ENCODE data around the gene SEC62. TPM values are rescaled to one million over a fixed set of nuclear protein-coding genes. Genes with fewer than 3 reads are reported as not detected.

The SEC62 gene
- total and polyA plus RNA-seq, 2 of the 4 experiments (the other 2 are of a cell fraction): 33.2 to 36.6 TPM

DNA sequence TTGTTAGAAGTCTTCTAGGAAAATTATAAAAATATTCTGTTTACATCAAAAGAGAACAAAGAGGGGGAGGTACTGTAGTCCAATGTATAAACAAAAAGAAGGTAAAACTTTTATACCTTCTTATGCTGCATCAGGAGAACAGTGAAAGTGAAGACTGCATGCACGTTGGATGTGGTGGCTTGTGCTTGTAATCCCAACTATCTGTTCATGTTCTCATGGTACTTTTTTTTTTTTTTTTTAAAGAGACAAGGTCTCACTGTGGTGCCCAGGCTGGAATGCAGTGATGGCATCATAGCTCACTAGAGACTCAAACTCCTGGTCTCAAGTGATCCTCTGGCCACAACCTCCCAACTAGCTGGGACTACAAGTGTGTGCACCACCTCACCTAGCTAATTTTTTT is 4.2 kb downstream of the SEC62 start:
- no peak for ATAC-seq (ENCODE audit: low read depth)
- H3K4me3 ChIP-seq (ENCODE audit: insufficient read depth, low read depth, low read length): no peak overlapping the region
- no peak overlapping the region for H3K14ac ChIP-seq (replicated peaks; ENCODE audit: low read depth, low read length)
- no TSS peak for BruUV-seq (replicated peaks)
- intact Hi-C loops (cut with micrococcal nuclease) (no loop called here), dilution Hi-C loops (cut with HindIII; ENCODE audit: low sequenced_read_pairs, unreplicated experiment) (no loop called here), in situ Hi-C loops (cut with MboI; ENCODE audit: low sequenced_read_pairs) (no loop called here)
- peaks cover 7% of the 10 kb centered on the region; the same call in 1 of the 2 replicates for H3K9me1 ChIP-seq (ENCODE audit: insufficient read depth, low read length)
- no peak overlapping the region for H3K56ac ChIP-seq (ENCODE audit: extremely low read depth, insufficient read depth, low read length)
- H2BK120ac ChIP-seq (ENCODE audit: low read depth, low read length): no peak overlapping the region
- CTCF ChIA-PET: no interaction called here
- no peaks in the 10 kb centered on the region for H3K9me3 ChIP-seq (ENCODE audit: control insufficient read depth, insufficient read depth, low read length)
- no peak overlapping the region for H2BK20ac ChIP-seq (ENCODE audit: low read depth, low read length)
- no peak overlapping the region for H2AFZ ChIP-seq (replicated peaks; ENCODE audit: low read length, poor library complexity)
- no peak for DNase-seq
- H2BK15ac ChIP-seq (ENCODE audit: low read depth, low read length): no peak overlapping the region
- no peak overlapping the region for H2AK9ac ChIP-seq (replicated peaks; ENCODE audit: low read depth, low read length, poor library complexity)
- peaks cover 52% of the 10 kb centered on the region for H4K20me1 ChIP-seq (ENCODE audit: insufficient read depth, low read length)
- POLR2A ChIA-PET (ENCODE audit: unreplicated experiment): interaction anchor here (0.7 kb wide), 1 partner anchor 16 kb away, joined by 7 read pairs; no protein-coding TSS in a partner anchor
- no peak overlapping the region for H3K4me2 ChIP-seq (ENCODE audit: low read depth, low read length)
- peaks cover 5% of the 10 kb centered on the region for H3K36me3 ChIP-seq (ENCODE audit: control insufficient read depth, insufficient read depth, low read length)
- H3K79me1 ChIP-seq (ENCODE audit: low read depth in 1 of 2, low read length in 2 of 2): peaks cover 3 to 59% of the 10 kb centered on the region in 2 experiments; a peak in 2 of 4 replicates
- TF ChIP-seq SMC3 (IDR thresholded peaks at IDR 0.05; ENCODE audit: low read depth, low read length): no peak
- TF ChIP-seq BHLHE40 (IDR thresholded peaks at IDR 0.05; ENCODE audit: low read depth, low read length): no peak
- no peak for TF ChIP-seq MXI1 (IDR thresholded peaks at IDR 0.05; ENCODE audit: borderline replicate concordance, low read depth, low read length)
- no peak for TF ChIP-seq CEBPB (IDR thresholded peaks at IDR 0.05; ENCODE audit: low read depth, low read length)
- no peak for TF ChIP-seq CTCF (conservative IDR thresholded peaks at IDR 0.05; ENCODE audit: low read depth, low read length)
- no peak for TF ChIP-seq POLR2A (IDR thresholded peaks at IDR 0.05; ENCODE audit: low read depth, low read length)
- no peak for TF ChIP-seq NFE2L2 (IDR thresholded peaks at IDR 0.05; ENCODE audit: low read depth, low read length)
- no peak for TF ChIP-seq MAZ (IDR thresholded peaks at IDR 0.05; ENCODE audit: borderline replicate concordance, low read depth, low read length)
- TF ChIP-seq RAD21 (IDR thresholded peaks at IDR 0.05; ENCODE audit: low read length): no peak
- no peak for TF ChIP-seq CHD1 (IDR thresholded peaks at IDR 0.05; ENCODE audit: low read depth, low read length)
- H3K18ac ChIP-seq (ENCODE audit: low read depth, low read length): no peak overlapping the region
- WGBS, 2 experiments (ENCODE audit: extremely low coverage in 2 of 2, insufficient read length in 1 of 2): no CpG with 5 or more reads among the region's 1 CpG
- no peak overlapping the region for H3K9ac ChIP-seq (ENCODE audit: low read depth, low read length)
- no peak overlapping the region for H2BK5ac ChIP-seq (ENCODE audit: low read depth, low read length, poor library complexity, severe bottlenecking)
- H3K27ac ChIP-seq (ENCODE audit: insufficient read depth, low read length): no peak overlapping the region
- H4K91ac ChIP-seq (ENCODE audit: insufficient read depth, low read depth, low read length): no peak overlapping the region
- H3K23ac ChIP-seq (ENCODE audit: low read depth, low read length): no peak overlapping the region
- no peak overlapping the region for H2AK5ac ChIP-seq (ENCODE audit: low read depth, low read length)
- peaks cover 2% of the 10 kb centered on the region; the same call in 1 of the 2 replicates for H3K4me1 ChIP-seq (ENCODE audit: control insufficient read depth, insufficient read depth, low read length)
- no peaks in the 10 kb centered on the region for H3K27me3 ChIP-seq (ENCODE audit: control insufficient read depth, insufficient read depth, low read length)
- H3K4ac ChIP-seq (ENCODE audit: low read depth, low read length): no peak overlapping the region
- H4K5ac ChIP-seq (ENCODE audit: low read depth, low read length): no peak overlapping the region
- no peak overlapping the region for H4K8ac ChIP-seq (ENCODE audit: low read depth in 2 of 2, low read length in 2 of 2)
